Measurements from ENCODE around the gene LRRC23.

- peak in 1 of 3 experiments; percentile 41 for TF ChIP-seq CTCF (optimal IDR thresholded peaks at IDR 0.05 in 1 of 3, IDR thresholded peaks at IDR 0.05 in 1 of 3, conservative IDR thresholded peaks at IDR 0.05 in 1 of 3; ENCODE audit: extremely low read depth in 1 of 3, insufficient read depth in 2 of 3, low read length in 3 of 3)
- TF ChIP-seq EZH2 (IDR thresholded peaks at IDR 0.05; ENCODE audit: low read length), result no peak
Observed at GRCh38 chr12:6963016-6963731, 58.6 kb downstream of the LRRC23 start.
